HG02588 (cell line): ENCODE results near the gene CRAMP1.

Experiments used
- ATAC-seq: cut with Tn5 transposase; IDR thresholded peaks from one replicate; pipeline ENCODE4 v1.9.1; 2021; ENCODE audit warnings: mild to moderate bottlenecking, moderate library complexity; ENCODE audit not compliant: unreplicated experiment

CRAMP1 gene

GRCh38 chr16:1601031-1601430 lies 11.1 kb upstream of the CRAMP1 start:
- no peak for ATAC-seq

GRCh38 chr16:1601489-1601888 lies 10.7 kb upstream of the CRAMP1 start:
- ATAC-seq, result no peak

- ATAC-seq, result no peak
These were observed 9.9 kb upstream of the CRAMP1 start for GRCh38 chr16:1602285-1602684.

- ATAC-seq, result no peak
These were observed 5.4 kb upstream of the CRAMP1 start for GRCh38 chr16:1606774-1607173.

- ATAC-seq, result no peak
These were observed 4.2 kb upstream of the CRAMP1 start for GRCh38 chr16:1607971-1608370.

- peak; percentile 31 for ATAC-seq
These were observed 1.9 kb upstream of the CRAMP1 start for GRCh38 chr16:1610071-1610898.

- ATAC-seq, result no peak
These were observed 1.1 kb upstream of the CRAMP1 start for GRCh38 chr16:1610899-1611632.

GRCh38 chr16:1613211-1613622 lies 1.1 kb downstream of the CRAMP1 start:
- no peak for ATAC-seq

GRCh38 chr16:1613728-1614455 lies 1.7 kb downstream of the CRAMP1 start:
- ATAC-seq, result no peak

GRCh38 chr16:1614456-1615102 lies 2.4 kb downstream of the CRAMP1 start:
- no peak for ATAC-seq

GRCh38 chr16:1615761-1616160 lies 3.6 kb downstream of the CRAMP1 start:
- no peak for ATAC-seq

GRCh38 chr16:1619976-1620375 lies 7.8 kb downstream of the CRAMP1 start:
- ATAC-seq, result no peak

- no peak for ATAC-seq
These were observed 8.2 kb downstream of the CRAMP1 start for GRCh38 chr16:1620391-1620790.

GRCh38 chr16:1621851-1622250 lies 9.7 kb downstream of the CRAMP1 start:
- ATAC-seq, result no peak

- no peak for ATAC-seq
These were observed 14.2 kb downstream of the CRAMP1 start for GRCh38 chr16:1626327-1626726.

GRCh38 chr16:1626776-1627175 lies 14.6 kb downstream of the CRAMP1 start:
- ATAC-seq, result no peak

- ATAC-seq, result no peak
These were observed 18.5 kb downstream of the CRAMP1 start for GRCh38 chr16:1630450-1631213.

- no peak for ATAC-seq
These were observed 19.1 kb downstream of the CRAMP1 start for GRCh38 chr16:1631230-1631629.

- no peak for ATAC-seq
These were observed 19.9 kb downstream of the CRAMP1 start for GRCh38 chr16:1631931-1632637.

- ATAC-seq, result no peak
These were observed 20.4 kb downstream of the CRAMP1 start for GRCh38 chr16:1632638-1632970.
